H1 (cell line): ENCODE measurements around the gene OR51S1. TPM values are rescaled to one million over a fixed set of nuclear protein-coding genes. Genes with fewer than 3 reads are reported as not detected.

Experiments
- CTCF ChIA-PET: fragments of 300-600 bp; sonication (Branson Sonifier 250); formaldehyde crosslinking; loops from one replicate; lab custom pipeline; 2021; ENCODE audit not compliant: partially characterized antibody; lab: Charles Lee
- POLR2A ChIA-PET: fragments of 300-600 bp; sonication (Branson Sonifier 250); formaldehyde crosslinking; loops from one replicate; lab custom pipeline; 2021; ENCODE audit warnings: inconsistent platforms; ENCODE audit not compliant: partially characterized antibody; lab: Charles Lee
- DNase-seq, 2 experiments: peaks; one replicate each; pipeline versions ENCODE4 v3.0.0 to v3.0.0-alpha.2; 2010 to 2022; ENCODE audit warnings: low spot score in 2 of 2, low read depth in 1 of 2, mixed read lengths in 1 of 2
- FAIRE-seq: peaks from 2 replicates; lab custom pipeline; 2011; peaks lifted over from hg19 to GRCh38; lab: Jason Lieb, UNC
- H2AFZ ChIP-seq: 2 replicates; pipeline ENCODE4 v1.8.1; 2012; ENCODE audit warnings: low read length, inconsistent platforms
- H2AK5ac ChIP-seq: 2 replicates; pipeline ENCODE4 v1.6.1; 2013; ENCODE audit warnings: low read depth, low read length
- H2BK120ac ChIP-seq: replicated peaks from 2 replicates; pipeline ENCODE3; 2013; ENCODE audit warnings: low read depth, low read length, inconsistent platforms
- H2BK12ac ChIP-seq: 2 replicates; pipeline ENCODE4 v1.6.1; 2013; ENCODE audit warnings: low read depth, low read length
- H2BK15ac ChIP-seq: 2 replicates; pipeline ENCODE4 v1.6.1; 2013; ENCODE audit warnings: low read length
- H2BK20ac ChIP-seq: 2 replicates; pipeline ENCODE4 v1.6.1; 2013; ENCODE audit warnings: low read length
- H2BK5ac ChIP-seq: 2 replicates; pipeline ENCODE4 v1.6.1; 2013; ENCODE audit warnings: low read depth, low read length
- H3K14ac ChIP-seq: 2 replicates; pipeline ENCODE4 v1.6.1; 2013; ENCODE audit warnings: inconsistent platforms; ENCODE audit not compliant: insufficient read length
- H3K18ac ChIP-seq: 2 replicates; pipeline ENCODE4 v1.6.1; 2013; ENCODE audit warnings: low read length; ENCODE audit errors: extremely low read depth
- H3K23ac ChIP-seq: 2 replicates; pipeline ENCODE4 v1.6.1; 2013; ENCODE audit warnings: inconsistent platforms; ENCODE audit not compliant: insufficient read length
- H3K23me2 ChIP-seq: 2 replicates; pipeline ENCODE4 v1.6.1; 2013; ENCODE audit warnings: low read depth, low read length
- H3K27ac ChIP-seq: 2 replicates; pipeline ENCODE4 v1.6.1; 2011; ENCODE audit warnings: low read depth, low read length, inconsistent platforms
- H3K27me3 ChIP-seq, 4 experiments: replicated peaks in 1 of 4; 1 replicate in 1 of 4; 2 replicates in 3 of 4; pipeline versions ENCODE4 v1.6.1 to v1.8.1; 2011 to 2013; ENCODE audit warnings: low read length in 3 of 4, mild to moderate bottlenecking in 3 of 4, inconsistent platforms in 2 of 4, mixed read lengths in 2 of 4, moderate library complexity in 1 of 4; ENCODE audit not compliant: control insufficient read depth in 3 of 4, insufficient read depth in 3 of 4; ENCODE audit errors: extremely low read depth in 1 of 4
- H3K36me3 ChIP-seq, 4 experiments: 2 replicates each; pipeline versions ENCODE4 v1.6.1 to v1.8.1; 2011 to 2013; ENCODE audit warnings: mild to moderate bottlenecking in 4 of 4, low read length in 3 of 4, moderate library complexity in 2 of 4, control low read depth in 1 of 4, inconsistent platforms in 1 of 4; ENCODE audit not compliant: insufficient read depth in 4 of 4, control insufficient read depth in 2 of 4
- H3K4ac ChIP-seq: replicated peaks from 2 replicates; pipeline ENCODE3; 2013; ENCODE audit warnings: low read length, low read depth, mixed read lengths, inconsistent platforms; ENCODE audit not compliant: insufficient read length
- H3K4me1 ChIP-seq, 4 experiments: replicated peaks in 1 of 4; 1 replicate in 1 of 4; 2 replicates in 3 of 4; pipeline versions ENCODE4 v1.6.1 to v1.8.1; 2011 to 2013; ENCODE audit warnings: low read length in 3 of 4, inconsistent platforms in 2 of 4, mixed read lengths in 1 of 4; ENCODE audit not compliant: insufficient read depth in 4 of 4, control insufficient read depth in 3 of 4
- H3K4me2 ChIP-seq, 2 experiments: 2 replicates each; pipeline versions ENCODE4 v1.6.1 to v1.8.1; 2011 to 2013; ENCODE audit warnings: low read depth in 2 of 2, low read length in 2 of 2, control low read depth in 1 of 2, inconsistent platforms in 1 of 2, mild to moderate bottlenecking in 1 of 2; ENCODE audit not compliant: insufficient read depth in 1 of 2
- H3K4me3 ChIP-seq, 4 experiments: fragments of 200-600, 300-600 bp in 1 of 4; sonication (generic), shearing (Covaris generic), sonication (Bioruptor Twin) in 1 of 4; 2 replicates each; pipeline versions ENCODE4 v1.5.1 to v1.8.1; 2011 to 2016; ENCODE audit warnings: low read length in 4 of 4, low read depth in 3 of 4, control low read depth in 2 of 4, inconsistent platforms in 2 of 4, mild to moderate bottlenecking in 2 of 4, mixed read lengths in 1 of 4, moderate library complexity in 1 of 4; ENCODE audit not compliant: insufficient read depth in 2 of 4; ENCODE audit errors: extremely low read depth in 1 of 4
- H3K56ac ChIP-seq: replicated peaks from 2 replicates; pipeline ENCODE3; 2013; ENCODE audit warnings: low read depth, mild to moderate bottlenecking, mixed read lengths, low read length, inconsistent platforms; ENCODE audit not compliant: insufficient read length
- H3K79me1 ChIP-seq: 2 replicates; pipeline ENCODE4 v1.6.1; 2013; ENCODE audit warnings: low read depth, low read length, control low read depth
- H3K79me2 ChIP-seq, 2 experiments: 2 replicates each; pipeline versions ENCODE4 v1.6.1 to v1.8.1; 2012 to 2013; ENCODE audit warnings: low read length in 2 of 2, mild to moderate bottlenecking in 2 of 2, inconsistent platforms in 1 of 2; ENCODE audit not compliant: insufficient read depth in 2 of 2, control insufficient read depth in 1 of 2
- H3K9ac ChIP-seq, 4 experiments: replicated peaks in 1 of 4; 1 replicate in 1 of 4; 2 replicates in 3 of 4; pipeline versions ENCODE4 v1.6.1 to v1.8.1; 2011 to 2013; ENCODE audit warnings: low read depth in 3 of 4, low read length in 3 of 4, control low read depth in 2 of 4, mild to moderate bottlenecking in 2 of 4, moderate library complexity in 2 of 4, inconsistent platforms in 1 of 4; ENCODE audit errors: extremely low read depth in 1 of 4
- H3K9me3 ChIP-seq, 2 experiments: 2 replicates each; pipeline versions ENCODE4 v1.6.1 to v1.8.1; 2012 to 2013; ENCODE audit warnings: mild to moderate bottlenecking in 2 of 2, moderate library complexity in 2 of 2, control low read depth in 1 of 2, inconsistent platforms in 1 of 2, low read depth in 1 of 2, low read length in 1 of 2, mixed read lengths in 1 of 2; ENCODE audit not compliant: insufficient read depth in 2 of 2
- H4K20me1 ChIP-seq, 2 experiments: replicated peaks in 1 of 2; 2 replicates each; pipeline versions ENCODE3 to v1.8.1; 2011 to 2013; ENCODE audit warnings: inconsistent platforms in 2 of 2, low read length in 2 of 2, mild to moderate bottlenecking in 1 of 2; ENCODE audit not compliant: insufficient read depth in 2 of 2, control insufficient read depth in 1 of 2
- H4K5ac ChIP-seq: 2 replicates; pipeline ENCODE4 v1.6.1; 2013; ENCODE audit warnings: low read length, low read depth, mixed read lengths, inconsistent platforms; ENCODE audit not compliant: insufficient read length
- H4K8ac ChIP-seq: 2 replicates; pipeline ENCODE4 v1.8.0; 2013; ENCODE audit warnings: mild to moderate bottlenecking, moderate library complexity, low read length, inconsistent platforms; ENCODE audit not compliant: insufficient read depth; ENCODE audit errors: extremely low read depth
- H4K91ac ChIP-seq: replicated peaks from 2 replicates; pipeline ENCODE3; 2013; ENCODE audit warnings: low read length, mixed read lengths, inconsistent platforms; ENCODE audit not compliant: insufficient read length
- EZH2 ChIP-seq: fragments of 200-600 bp; sonication (generic); IDR thresholded peaks from 2 replicates; pipeline ENCODE4 v1.7.1; 2012; ENCODE audit warnings: low read depth, mild to moderate bottlenecking, moderate library complexity, low read length, inconsistent platforms; ENCODE audit not compliant: severe bottlenecking
- JUND ChIP-seq: IDR thresholded peaks from 2 replicates; pipeline ENCODE4 v1.6.1; 2011; ENCODE audit warnings: mild to moderate bottlenecking, improper control_type of control experiment, low read length
- KDM4A ChIP-seq: IDR thresholded peaks from one replicate; pipeline ENCODE4 v1.7.1; 2012; ENCODE audit warnings: low read depth, mild to moderate bottlenecking, moderate library complexity, low read length, inconsistent platforms; ENCODE audit not compliant: severe bottlenecking
- RAD21 ChIP-seq, 2 experiments: IDR thresholded peaks in 1 of 2; conservative IDR thresholded peaks in 1 of 2; 2 replicates each; pipeline ENCODE4 v1.6.1; 2011; ENCODE audit warnings: low read depth in 2 of 2, low read length in 2 of 2, improper control_type of control experiment in 1 of 2, inconsistent platforms in 1 of 2, mild to moderate bottlenecking in 1 of 2, moderate library complexity in 1 of 2
- RBBP5 ChIP-seq: IDR thresholded peaks from 2 replicates; pipeline ENCODE4 v1.7.1; 2012; ENCODE audit warnings: low read depth, mild to moderate bottlenecking, inconsistent platforms, low read length, moderate library complexity, borderline replicate concordance
- SP1 ChIP-seq: IDR thresholded peaks from 2 replicates; pipeline ENCODE4 v1.6.1; 2011; ENCODE audit warnings: low read depth, low read length
- polyA plus RNA-seq, 7 experiments: library from polyadenylated mRNA; depleted of rRNA in 3 of 7; stranded (reverse) in 5 of 7; unstranded in 2 of 7; fragments of >200 nt in 5 of 7; fragments of 200-250 nt in 2 of 7; gene quantifications; 1 replicate in 5 of 7; 2 replicates in 1 of 7; 4 replicates in 1 of 7; pipeline versions ENCODE4 v1.2.1 to v1.2.3, GENCODE V29; 2011 to 2013; ENCODE audit warnings: missing spikeins in 2 of 7, mixed read lengths in 2 of 7
- total RNA-seq: library from RNA; stranded (reverse); fragmentation: NEBNext Ultra II Directional; extraction: Animal tissue kit (Norgen Biotek cat#: 25700); gene quantifications from 2 replicates; pipeline ENCODE4 v1.2.1, GENCODE V29; 2021
- TF ChIP-seq, protein P1 (sequence below), 3 experiments: IDR thresholded peaks; 1 replicate in 2 of 3; 2 replicates in 1 of 3; pipeline versions ENCODE4 v1.5.1 to v1.6.1; 2011; ENCODE audit warnings: low read length in 3 of 3, mild to moderate bottlenecking in 3 of 3, inconsistent platforms in 2 of 3, low read depth in 1 of 3, moderate library complexity in 1 of 3; ENCODE audit not compliant: insufficient read depth in 1 of 3; ENCODE audit errors: control extremely low read depth in 1 of 3

Gene OR51S1
- total and polyA plus RNA-seq, 2 of the 8 experiments (the other 6 are each of a cell fraction or from before 2014, with no cell fraction given): not detected

DNA sequence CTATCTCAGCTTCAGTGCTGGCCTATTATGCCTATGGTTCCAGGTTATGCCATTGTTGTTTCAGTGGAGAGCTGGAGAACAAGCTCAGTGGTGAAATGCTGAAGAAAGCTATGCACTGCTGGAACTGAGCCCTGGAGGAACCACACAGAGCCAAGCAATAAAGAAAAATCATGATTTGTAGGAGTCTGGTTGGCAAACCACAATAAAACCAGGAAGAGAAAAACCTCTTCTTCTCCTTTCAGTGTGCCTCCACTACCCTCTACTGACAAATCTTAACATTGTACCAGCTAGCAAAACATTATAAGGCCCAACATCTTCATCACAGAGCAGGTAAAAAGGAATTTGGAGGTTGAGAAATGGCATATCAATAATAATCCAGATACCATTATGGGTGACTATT lies 22.6 kb downstream of the OR51S1 start:
- H3K4me1 ChIP-seq: peaks cover 0 to 2% (median 0%) of the 10 kb centered on the region in 4 experiments; a peak in 1 of 7 replicates
- H2BK120ac ChIP-seq: no peak overlapping the region
- no peak overlapping the region for H2BK15ac ChIP-seq
- H3K23me2 ChIP-seq: no peaks in the 10 kb centered on the region
- no peaks in the 10 kb centered on the region for H3K79me1 ChIP-seq
- FAIRE-seq (peak; percentile 50), DNase-seq (no peak)
- no peaks in the 10 kb centered on the region for H3K9me3 ChIP-seq
- H3K9ac ChIP-seq: no peak overlapping the region
- no peak overlapping the region for H4K5ac ChIP-seq
- POLR2A ChIA-PET: no interaction called here
- H2AFZ ChIP-seq: no peak overlapping the region; the same call in 1 of the 2 replicates
- H3K27me3 ChIP-seq: peaks cover 0 to 2% (median 0%) of the 10 kb centered on the region in 4 experiments; a peak in 1 of 7 replicates
- peak; percentile 79 to 86 for TF ChIP-seq RAD21 (IDR thresholded peaks at IDR 0.05 in 1 of 2, conservative IDR thresholded peaks at IDR 0.05 in 1 of 2; ENCODE audit: low read depth in 2 of 2, low read length in 2 of 2)
- TF ChIP-seq JUND: no peak
- TF ChIP-seq RBBP5: no peak
- TF ChIP-seq, protein P1, sequence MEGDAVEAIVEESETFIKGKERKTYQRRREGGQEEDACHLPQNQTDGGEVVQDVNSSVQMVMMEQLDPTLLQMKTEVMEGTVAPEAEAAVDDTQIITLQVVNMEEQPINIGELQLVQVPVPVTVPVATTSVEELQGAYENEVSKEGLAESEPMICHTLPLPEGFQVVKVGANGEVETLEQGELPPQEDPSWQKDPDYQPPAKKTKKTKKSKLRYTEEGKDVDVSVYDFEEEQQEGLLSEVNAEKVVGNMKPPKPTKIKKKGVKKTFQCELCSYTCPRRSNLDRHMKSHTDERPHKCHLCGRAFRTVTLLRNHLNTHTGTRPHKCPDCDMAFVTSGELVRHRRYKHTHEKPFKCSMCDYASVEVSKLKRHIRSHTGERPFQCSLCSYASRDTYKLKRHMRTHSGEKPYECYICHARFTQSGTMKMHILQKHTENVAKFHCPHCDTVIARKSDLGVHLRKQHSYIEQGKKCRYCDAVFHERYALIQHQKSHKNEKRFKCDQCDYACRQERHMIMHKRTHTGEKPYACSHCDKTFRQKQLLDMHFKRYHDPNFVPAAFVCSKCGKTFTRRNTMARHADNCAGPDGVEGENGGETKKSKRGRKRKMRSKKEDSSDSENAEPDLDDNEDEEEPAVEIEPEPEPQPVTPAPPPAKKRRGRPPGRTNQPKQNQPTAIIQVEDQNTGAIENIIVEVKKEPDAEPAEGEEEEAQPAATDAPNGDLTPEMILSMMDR (IDR thresholded peaks at IDR 0.05; ENCODE audit: control extremely low read depth in 1 of 3, insufficient read depth in 1 of 3, low read depth in 1 of 3, low read length in 3 of 3): peak in 2 of 3 experiments; percentile 48 to 56; a peak in 2 of 4 replicates
- TF ChIP-seq KDM4A: no peak
- no peak for TF ChIP-seq EZH2
- TF ChIP-seq SP1: no peak
- no peak overlapping the region for H3K4ac ChIP-seq
- H3K36me3 ChIP-seq: no peaks in the 10 kb centered on the region
- CTCF ChIA-PET: interaction anchor here (0.6 to 7.7 kb wide), 17 partner anchors 9 to 639 kb away, joined by 3 to 83 read pairs (median 4); partner anchors contain the start of genes OR51D1 and OR51S1
- H3K18ac ChIP-seq: no peak overlapping the region
- H2BK5ac ChIP-seq: no peak overlapping the region
- no peak overlapping the region for H3K4me3 ChIP-seq
- no peak overlapping the region for H3K27ac ChIP-seq
- no peaks in the 10 kb centered on the region for H4K20me1 ChIP-seq
- H2AK5ac ChIP-seq: no peak overlapping the region
- no peak overlapping the region for H2BK12ac ChIP-seq
- H4K8ac ChIP-seq: no peak overlapping the region
- H3K4me2 ChIP-seq: no peak overlapping the region
- no peak overlapping the region for H2BK20ac ChIP-seq
- H3K56ac ChIP-seq: no peak overlapping the region
- no peak overlapping the region for H4K91ac ChIP-seq
- H3K14ac ChIP-seq: no peak overlapping the region
- H3K79me2 ChIP-seq: no peaks in the 10 kb centered on the region
- no peak overlapping the region for H3K23ac ChIP-seq
